Common myeloid progenitor, CD34-positive (primary cell): Measurements from ENCODE around the gene KMT5C.

Source experiments
- CTCF ChIA-PET: fragments of 350-600 bp; sonication (Branson Sonifier 250); formaldehyde crosslinking; loops from one replicate; lab custom pipeline; 2021; ENCODE audit warnings: antibody characterized with exemption; lab: Charles Lee
- POLR2A ChIA-PET: fragments of 350-600 bp; sonication (Branson Sonifier 250); formaldehyde crosslinking; loops from one replicate; lab custom pipeline; 2021; ENCODE audit warnings: antibody characterized with exemption; lab: Charles Lee
- DNase-seq, 3 donors: peaks; one replicate each; pipeline versions ENCODE4 v3.0.0 to v3.0.0-alpha.2; 2013
- H3K27ac ChIP-seq, 2 experiments: 1 replicate in 1 of 2; 2 replicates in 1 of 2; pipeline ENCODE4 v1.7.0; 2013; ENCODE audit warnings: inconsistent platforms in 2 of 2, low read length in 2 of 2, mild to moderate bottlenecking in 2 of 2, low read depth in 1 of 2, moderate library complexity in 1 of 2; ENCODE audit not compliant: severe bottlenecking in 2 of 2, insufficient read depth in 1 of 2, poor library complexity in 1 of 2
- H3K27me3 ChIP-seq, 5 experiments: replicated peaks in 2 of 5; 1 replicate in 3 of 5; 2 replicates in 2 of 5; pipeline versions ENCODE4 v1.6.1 to v1.7.0; 2013; ENCODE audit warnings: low read length in 4 of 5, mild to moderate bottlenecking in 2 of 5, moderate library complexity in 2 of 5, inconsistent platforms in 1 of 5; ENCODE audit not compliant: insufficient read depth in 5 of 5, control insufficient read depth in 4 of 5
- H3K36me3 ChIP-seq, 4 experiments: 1 replicate in 2 of 4; 2 replicates in 2 of 4; pipeline versions ENCODE4 v1.6.1 to v1.7.0; 2013; ENCODE audit warnings: low read length in 3 of 4, control low read depth in 1 of 4, mild to moderate bottlenecking in 1 of 4; ENCODE audit not compliant: control insufficient read depth in 4 of 4, insufficient read depth in 4 of 4
- H3K4me1 ChIP-seq, 4 experiments: 1 replicate in 3 of 4; 2 replicates in 1 of 4; pipeline versions ENCODE4 v1.6.1 to v1.7.1; 2013; ENCODE audit warnings: low read length in 3 of 4, mild to moderate bottlenecking in 3 of 4, control low read depth in 1 of 4, inconsistent platforms in 1 of 4, moderate library complexity in 1 of 4; ENCODE audit not compliant: control insufficient read depth in 4 of 4, insufficient read depth in 4 of 4; ENCODE audit errors: control extremely low read depth in 1 of 4
- H3K4me3 ChIP-seq, 7 experiments: 1 replicate in 4 of 7; 2 replicates in 3 of 7; pipeline versions ENCODE4 v1.5.1 to v1.7.0; 2013; ENCODE audit warnings: mild to moderate bottlenecking in 7 of 7, low read length in 6 of 7, moderate library complexity in 6 of 7, inconsistent platforms in 2 of 7, low read depth in 2 of 7, control low read depth in 1 of 7; ENCODE audit not compliant: insufficient read depth in 4 of 7, control insufficient read depth in 1 of 7; ENCODE audit errors: extremely low read depth in 1 of 7
- H3K9me3 ChIP-seq, 5 experiments: 1 replicate in 4 of 5; 2 replicates in 1 of 5; pipeline versions ENCODE4 v1.6.1 to v1.7.1; 2013; ENCODE audit warnings: low read length in 4 of 5, mild to moderate bottlenecking in 2 of 5, inconsistent platforms in 1 of 5, low read depth in 1 of 5, moderate library complexity in 1 of 5; ENCODE audit not compliant: control insufficient read depth in 4 of 5, insufficient read depth in 2 of 5; ENCODE audit errors: control extremely low read depth in 1 of 5
- WGBS: methylation state at CpG from one replicate; pipeline ENCODE4 v1.1.5; 2013; ENCODE audit not compliant: insufficient coverage; 5-methylcytosine and 5-hydroxymethylcytosine counted together

Gene KMT5C

GRCh38 chr19:55345101-55345817 is 5.6 kb downstream of the KMT5C start:
- POLR2A ChIA-PET: no interaction called here
- H3K9me3 ChIP-seq: no peaks in the 10 kb centered on the region
- no peak overlapping the region for H3K4me3 ChIP-seq

DNA sequence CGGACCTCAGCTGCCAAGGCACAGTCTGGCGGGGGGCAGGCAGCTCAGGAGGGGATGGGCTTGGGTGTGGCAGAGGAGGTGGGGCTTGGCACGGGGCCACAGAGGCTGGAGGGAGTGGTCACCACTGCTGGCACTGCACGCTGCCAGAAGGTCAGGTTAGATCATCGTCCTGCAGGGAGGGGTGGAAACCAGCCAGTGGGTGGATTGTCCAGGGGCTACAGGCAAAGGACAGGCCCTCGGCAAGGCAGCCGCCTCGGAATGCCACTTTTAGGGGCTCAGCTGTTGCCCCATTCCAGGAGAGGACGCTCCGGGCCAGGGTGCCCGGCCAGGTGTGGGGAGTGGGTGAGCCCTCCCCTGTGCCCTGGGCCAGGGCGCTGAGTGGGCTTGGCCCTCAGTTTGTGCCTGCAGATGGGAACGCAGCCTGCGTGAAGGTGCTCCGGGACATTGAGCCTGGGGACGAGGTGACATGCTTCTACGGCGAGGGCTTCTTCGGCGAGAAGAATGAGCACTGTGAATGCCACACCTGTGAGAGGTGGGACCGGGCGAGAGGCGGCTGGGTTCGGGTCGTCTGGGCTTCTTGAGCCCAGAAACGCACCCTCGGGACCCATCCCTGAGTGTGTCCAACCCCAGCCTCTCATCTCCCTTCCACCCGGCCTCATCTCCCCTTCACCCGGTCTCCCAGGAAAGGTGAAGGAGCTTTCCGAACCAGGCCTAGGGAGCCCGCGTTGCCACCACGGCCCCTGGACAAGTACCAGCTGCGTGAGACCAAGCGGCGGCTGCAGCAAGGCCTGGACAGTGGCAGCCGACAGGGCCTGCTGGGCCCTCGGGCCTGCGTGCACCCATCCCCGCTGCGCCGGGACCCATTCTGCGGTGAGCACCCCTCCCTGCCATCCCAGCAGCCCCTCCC is 6.4 kb downstream of the KMT5C start:
- ChIA-PET CTCF (no interaction called here), POLR2A (no interaction called here)
- WGBS: 98% methylated on average over 37 of the region's 43 CpGs
- Histone ChIP-seq H3K4me1 (peaks cover 0 to 8% (median 6%) of the 10 kb centered on the region in 4 experiments), H3K9me3 (no peaks in the 10 kb centered on the region), H3K27me3 (peaks cover 0 to 4% (median 0%) of the 10 kb centered on the region in 5 experiments), H3K27ac (no peak overlapping the region), H3K4me3 (no peak overlapping the region), H3K36me3 (peaks cover 2 to 38% (median 25%) of the 10 kb centered on the region in 4 experiments)
- no peak for DNase-seq

More at GRCh38 chr19:55345101-55345817, 5.6 kb downstream of the KMT5C start:
- H3K4me1 ChIP-seq: peaks cover 0 to 16% (median 13%) of the 10 kb centered on the region in 4 experiments
- WGBS: 98% methylated on average over 20 of the region's 22 CpGs
- no peak overlapping the region for H3K27ac ChIP-seq
- peaks cover 2 to 38% (median 25%) of the 10 kb centered on the region in 4 experiments for H3K36me3 ChIP-seq
- H3K27me3 ChIP-seq: no peaks in the 10 kb centered on the region
- CTCF ChIA-PET: no interaction called here
- no peak for DNase-seq

- DNase-seq: no peak
- no peak overlapping the region for H3K4me3 ChIP-seq
- no peaks in the 10 kb centered on the region for H3K9me3 ChIP-seq
- CTCF ChIA-PET: interaction anchor here (0.6 to 1.4 kb wide), 2 partner anchors 12 to 45 kb away, joined by 3 to 6 read pairs; no protein-coding TSS in a partner anchor
- peaks cover 0 to 12% (median 1%) of the 10 kb centered on the region in 5 experiments for H3K27me3 ChIP-seq
- peaks cover 0 to 2% (median 0%) of the 10 kb centered on the region in 4 experiments for H3K4me1 ChIP-seq
- H3K27ac ChIP-seq: no peak overlapping the region
- WGBS: 97% methylated on average over 30 of the region's 41 CpGs
- POLR2A ChIA-PET: no interaction called here
- peaks cover 2 to 36% (median 25%) of the 10 kb centered on the region in 4 experiments for H3K36me3 ChIP-seq
Measured at GRCh38 chr19:55346725-55347441, 7.2 kb downstream of the KMT5C start.

DNA sequence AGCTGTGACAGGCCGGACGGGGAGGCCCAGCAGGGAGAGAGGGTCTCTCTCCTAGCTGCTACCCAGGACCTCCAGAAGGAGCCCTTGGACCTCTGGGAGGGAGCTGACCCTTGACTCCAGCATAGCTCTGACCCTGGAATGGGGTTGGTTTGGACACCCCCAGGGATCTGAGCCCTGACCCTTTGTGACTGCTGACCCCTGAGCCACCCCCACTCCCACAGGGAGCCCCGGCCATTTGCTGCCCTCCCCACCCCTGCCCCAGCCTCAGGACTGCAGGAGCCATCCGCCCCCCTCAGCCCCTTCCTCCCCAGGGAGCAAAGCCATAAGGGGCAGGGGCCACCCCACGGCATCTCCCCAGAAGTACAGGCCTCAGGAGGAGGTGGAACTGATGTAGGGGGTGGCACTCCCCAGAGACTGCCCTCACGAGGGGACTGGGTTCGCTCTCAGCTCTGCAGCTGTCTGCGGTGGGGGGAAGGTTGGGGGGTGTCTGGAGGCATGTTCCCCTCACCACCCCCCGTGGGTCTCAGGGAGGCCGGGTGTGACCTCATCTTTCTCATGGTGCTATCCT is 7.8 kb downstream of the KMT5C start:
- H3K27me3 ChIP-seq: peaks cover 0 to 18% (median 8%) of the 10 kb centered on the region in 5 experiments
- no peaks in the 10 kb centered on the region for H3K9me3 ChIP-seq
- peaks cover 2 to 35% (median 22%) of the 10 kb centered on the region in 4 experiments for H3K36me3 ChIP-seq
- H3K27ac ChIP-seq: no peak overlapping the region
- 90% methylated on average over 2 of the region's 10 CpGs for WGBS
- H3K4me3 ChIP-seq: no peak overlapping the region
- no peak for DNase-seq
- ChIA-PET POLR2A (interaction anchor here (0.6 to 0.7 kb wide), 2 partner anchors 8 to 129 kb away, joined by 3 read pairs; no protein-coding TSS in a partner anchor), CTCF (interaction anchor here (0.6 to 1.9 kb wide), 3 partner anchors 11 to 46 kb away, joined by 3 to 6 read pairs (median 6); no protein-coding TSS in a partner anchor)
- H3K4me1 ChIP-seq: peaks cover 0 to 2% (median 0%) of the 10 kb centered on the region in 4 experiments

GRCh38 chr19:55348317-55349034 is 8.8 kb downstream of the KMT5C start:
- 93% methylated on average over 20 of the region's 22 CpGs for WGBS
- peaks cover 0 to 26% (median 17%) of the 10 kb centered on the region in 4 experiments for H3K36me3 ChIP-seq
- no peak overlapping the region for H3K27ac ChIP-seq
- CTCF ChIA-PET: interaction anchor here (0.7 to 1.9 kb wide), 3 partner anchors 20 to 47 kb away, joined by 4 to 6 read pairs (median 6); no protein-coding TSS in a partner anchor
- H3K4me1 ChIP-seq: peaks cover 0 to 7% (median 6%) of the 10 kb centered on the region in 4 experiments
- DNase-seq: no peak
- H3K27me3 ChIP-seq: peaks cover 4 to 28% (median 17%) of the 10 kb centered on the region in 5 experiments
- no peaks in the 10 kb centered on the region for H3K9me3 ChIP-seq
- POLR2A ChIA-PET: interaction anchor here (0.6 to 0.7 kb wide), 2 partner anchors 9 to 128 kb away, joined by 3 read pairs; no protein-coding TSS in a partner anchor
- H3K4me3 ChIP-seq: no peak overlapping the region
